HG03159 (cell line): ENCODE data around the gene FADS1.

Source experiments
- ATAC-seq: cut with Tn5 transposase; IDR thresholded peaks from one replicate; pipeline ENCODE4 v1.9.1; 2021; ENCODE audit warnings: mild to moderate bottlenecking, moderate library complexity; ENCODE audit not compliant: unreplicated experiment

The FADS1 gene

DNA sequence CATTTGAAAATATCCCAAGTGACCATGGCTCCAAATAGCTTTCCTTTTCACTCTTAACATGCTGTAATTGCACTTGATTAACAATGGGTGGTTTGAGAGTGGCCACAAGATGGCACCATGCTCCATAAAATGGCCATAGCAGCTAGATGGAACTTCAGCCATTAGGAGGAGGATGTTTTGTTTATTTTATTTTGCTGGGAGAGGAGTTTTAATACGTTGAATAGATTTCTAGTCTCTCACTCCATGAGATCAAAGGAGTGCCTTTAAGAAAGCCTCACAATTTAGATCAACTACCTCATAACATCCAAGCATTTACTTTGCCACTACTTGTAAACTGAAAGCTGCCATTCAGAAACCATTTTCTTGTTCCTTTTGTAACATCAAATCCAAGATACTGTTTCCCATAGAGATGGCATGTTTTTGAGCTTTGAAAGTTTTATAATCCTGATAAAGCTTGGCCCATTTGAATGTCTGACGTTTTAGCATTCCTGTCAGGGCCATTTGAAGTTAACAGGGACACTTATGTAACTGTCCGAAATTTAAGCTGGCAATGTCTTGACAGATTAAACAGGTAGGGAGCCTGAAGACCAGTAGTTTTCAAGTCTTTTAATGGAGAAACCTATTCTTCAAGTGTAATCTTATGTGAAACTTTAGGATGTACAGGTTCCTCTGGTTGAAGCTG is 19.4 kb downstream of the FADS1 start:
- ATAC-seq = no peak

DNA sequence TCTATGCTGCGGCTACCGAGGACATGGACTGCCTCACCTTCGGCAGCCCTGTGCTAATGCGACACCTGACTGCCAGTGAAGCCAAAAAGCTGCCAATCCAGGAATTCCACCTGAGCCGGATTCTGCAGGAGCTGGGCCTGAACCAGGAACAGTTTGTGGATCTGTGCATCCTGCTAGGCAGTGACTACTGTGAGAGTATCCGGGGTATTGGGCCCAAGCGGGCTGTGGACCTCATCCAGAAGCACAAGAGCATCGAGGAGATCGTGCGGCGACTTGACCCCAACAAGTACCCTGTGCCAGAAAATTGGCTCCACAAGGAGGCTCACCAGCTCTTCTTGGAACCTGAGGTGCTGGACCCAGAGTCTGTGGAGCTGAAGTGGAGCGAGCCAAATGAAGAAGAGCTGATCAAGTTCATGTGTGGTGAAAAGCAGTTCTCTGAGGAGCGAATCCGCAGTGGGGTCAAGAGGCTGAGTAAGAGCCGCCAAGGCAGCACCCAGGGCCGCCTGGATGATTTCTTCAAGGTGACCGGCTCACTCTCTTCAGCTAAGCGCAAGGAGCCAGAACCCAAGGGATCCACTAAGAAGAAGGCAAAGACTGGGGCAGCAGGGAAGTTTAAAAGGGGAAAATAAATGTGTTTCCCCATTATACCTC is 20.8 kb downstream of the FADS1 start:
- no peak for ATAC-seq

DNA sequence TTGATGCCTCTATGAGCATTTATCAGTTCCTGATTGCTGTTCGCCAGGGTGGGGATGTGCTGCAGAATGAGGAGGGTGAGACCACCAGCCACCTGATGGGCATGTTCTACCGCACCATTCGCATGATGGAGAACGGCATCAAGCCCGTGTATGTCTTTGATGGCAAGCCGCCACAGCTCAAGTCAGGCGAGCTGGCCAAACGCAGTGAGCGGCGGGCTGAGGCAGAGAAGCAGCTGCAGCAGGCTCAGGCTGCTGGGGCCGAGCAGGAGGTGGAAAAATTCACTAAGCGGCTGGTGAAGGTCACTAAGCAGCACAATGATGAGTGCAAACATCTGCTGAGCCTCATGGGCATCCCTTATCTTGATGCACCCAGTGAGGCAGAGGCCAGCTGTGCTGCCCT is 21.3 kb downstream of the FADS1 start:
- no peak for ATAC-seq

DNA sequence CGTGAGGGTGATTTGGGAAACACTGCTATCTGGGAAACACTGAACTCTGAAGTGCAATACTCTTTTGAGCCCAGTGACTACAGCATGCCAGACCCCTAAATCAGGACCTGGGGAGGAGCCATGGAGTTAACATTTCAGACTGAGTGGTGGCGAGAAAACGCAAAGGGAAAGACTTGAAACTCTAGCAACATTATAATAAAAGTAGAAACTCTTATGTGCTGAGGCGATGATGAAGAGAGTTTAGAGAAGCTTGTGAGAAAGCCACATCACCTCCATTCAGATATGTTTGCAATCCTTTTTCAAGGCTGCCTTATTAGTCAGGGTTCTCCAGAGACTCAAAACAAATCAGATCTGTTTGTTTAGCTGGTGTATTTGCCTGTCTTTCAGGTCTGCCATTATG is 22.2 kb downstream of the FADS1 start:
- ATAC-seq = no peak

DNA sequence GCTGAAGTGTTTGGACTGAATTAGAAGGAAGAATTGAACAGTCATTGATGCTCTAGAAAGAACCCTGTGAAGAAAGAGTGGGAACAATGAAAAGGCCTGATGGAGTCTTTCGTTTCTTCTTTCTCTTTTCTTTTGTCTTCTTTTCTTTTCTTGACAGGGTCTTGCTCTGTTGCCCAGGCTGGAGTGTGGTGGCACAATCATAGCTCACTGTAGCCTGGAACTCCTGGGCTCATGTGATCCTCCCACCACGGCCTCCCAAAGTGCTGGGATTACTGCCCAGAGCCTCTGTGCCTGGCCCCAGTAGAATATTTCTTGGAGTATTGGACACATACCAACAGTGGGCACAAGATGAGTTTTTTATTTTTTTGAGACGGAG is 23.0 kb downstream of the FADS1 start:
- ATAC-seq = no peak

DNA sequence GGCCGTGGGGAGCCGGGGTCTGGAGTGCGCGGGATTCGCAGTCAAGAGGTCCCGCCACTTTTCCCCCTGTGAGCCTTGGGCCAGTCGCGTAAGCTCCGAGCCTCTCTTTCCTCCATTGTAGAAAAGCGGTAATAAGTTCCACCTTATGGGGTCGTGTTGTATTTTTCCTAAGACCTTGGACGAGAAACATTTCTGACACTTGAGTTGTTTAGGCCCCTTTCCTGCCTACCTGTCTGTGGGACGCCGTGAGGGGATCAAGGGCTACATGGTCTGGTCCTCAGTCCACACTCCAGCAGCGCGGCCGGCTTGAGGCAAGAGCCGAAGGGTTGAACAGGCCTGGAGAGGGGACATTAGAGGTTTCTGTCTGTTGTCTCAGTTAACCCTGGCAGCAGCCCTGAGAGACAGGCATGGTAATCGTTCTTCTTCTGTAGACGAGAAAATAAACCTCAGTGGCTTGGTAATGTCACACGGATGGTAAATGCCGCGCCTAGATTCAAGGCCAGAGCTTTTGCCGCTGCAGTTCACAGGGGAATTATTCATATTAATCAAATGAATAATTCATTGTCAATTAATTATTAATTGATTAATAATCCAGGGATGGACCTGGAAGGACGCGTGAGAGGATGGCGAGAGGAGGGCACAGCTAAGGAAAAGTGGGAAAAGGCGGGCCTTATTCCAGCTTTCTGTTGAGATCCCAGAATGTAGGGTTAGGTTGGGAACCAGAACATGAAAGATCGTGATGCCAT is 23.5 kb downstream of the FADS1 start:
- peak; percentile 6 for ATAC-seq

DNA sequence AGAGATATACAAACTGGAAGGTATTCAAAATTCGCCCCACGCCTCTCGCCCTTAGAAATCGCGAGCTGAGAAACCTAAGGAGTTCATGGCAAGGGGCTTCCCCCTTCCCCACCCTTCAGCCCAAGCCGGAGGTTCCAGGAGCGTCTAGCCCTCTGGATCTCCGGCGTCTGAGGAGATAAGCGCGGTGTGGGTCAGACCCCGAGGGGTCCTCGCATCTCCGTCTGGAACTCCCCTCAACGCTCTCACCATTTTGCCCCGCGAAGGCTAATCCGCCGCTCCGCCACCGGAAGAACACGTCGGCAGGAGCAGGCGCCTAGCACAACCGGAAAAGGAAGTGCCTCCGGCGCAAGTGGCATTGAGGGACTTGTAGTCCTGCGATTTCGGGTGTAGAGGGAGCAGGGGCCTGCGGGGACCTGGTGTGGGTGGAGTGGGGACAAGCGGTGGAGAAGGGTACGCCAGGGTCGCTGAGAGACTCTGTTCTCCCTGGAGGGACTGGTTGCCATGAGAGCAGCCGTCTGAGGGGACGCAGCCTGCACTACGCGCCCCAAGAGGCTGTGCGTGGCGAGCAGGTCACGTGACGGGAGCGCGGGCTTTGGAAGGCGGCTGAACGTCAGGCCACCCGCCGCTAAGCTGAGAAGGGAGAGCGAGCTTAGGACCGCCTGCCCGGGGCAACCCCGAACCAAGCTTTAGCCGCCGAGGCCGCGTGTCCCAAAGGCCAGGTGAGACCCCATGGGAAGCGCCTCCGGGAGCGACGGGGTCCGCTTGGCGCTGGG is 24.3 kb downstream of the FADS1 start, which contains the start of the genes FEN1 and TMEM258:
FEN1 (plus strand) TSS at position 602 of the 773 bp plus-strand sequence. CDS start 2,451 bp downstream, outside the sequence.
TMEM258 (minus strand) TSS at position 290 of the 773 bp plus-strand sequence; CDS start at position 249, 41 bp downstream.
- ATAC-seq = peak; percentile 74

DNA sequence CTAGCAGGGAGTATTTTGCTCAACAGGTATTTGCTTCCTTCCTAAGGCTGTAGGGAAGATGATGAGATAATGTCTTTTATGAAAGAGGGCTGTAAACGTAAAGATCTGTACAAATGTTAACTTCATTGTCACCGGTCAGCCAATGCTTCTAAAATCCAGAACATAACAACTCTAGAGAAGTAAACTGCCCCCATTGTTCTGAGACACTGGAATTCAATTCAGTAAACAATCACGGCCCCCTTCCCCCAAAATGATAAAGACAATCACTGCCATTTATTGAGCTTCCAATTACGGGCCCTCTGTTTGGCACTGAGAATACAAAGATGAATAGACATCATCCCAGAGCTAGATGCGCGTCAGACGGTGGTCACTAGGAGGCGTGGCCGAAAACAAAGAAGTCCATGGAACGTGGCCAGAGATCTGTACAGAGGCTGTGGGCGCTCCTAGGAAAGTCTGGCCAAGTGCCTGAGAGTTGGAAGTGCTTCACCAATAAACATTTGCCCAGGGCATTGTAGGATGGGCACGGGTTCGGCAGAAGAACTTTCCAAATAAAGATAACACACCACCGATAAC is 25.0 kb downstream of the FADS1 start:
- peak; percentile 27 for ATAC-seq

DNA sequence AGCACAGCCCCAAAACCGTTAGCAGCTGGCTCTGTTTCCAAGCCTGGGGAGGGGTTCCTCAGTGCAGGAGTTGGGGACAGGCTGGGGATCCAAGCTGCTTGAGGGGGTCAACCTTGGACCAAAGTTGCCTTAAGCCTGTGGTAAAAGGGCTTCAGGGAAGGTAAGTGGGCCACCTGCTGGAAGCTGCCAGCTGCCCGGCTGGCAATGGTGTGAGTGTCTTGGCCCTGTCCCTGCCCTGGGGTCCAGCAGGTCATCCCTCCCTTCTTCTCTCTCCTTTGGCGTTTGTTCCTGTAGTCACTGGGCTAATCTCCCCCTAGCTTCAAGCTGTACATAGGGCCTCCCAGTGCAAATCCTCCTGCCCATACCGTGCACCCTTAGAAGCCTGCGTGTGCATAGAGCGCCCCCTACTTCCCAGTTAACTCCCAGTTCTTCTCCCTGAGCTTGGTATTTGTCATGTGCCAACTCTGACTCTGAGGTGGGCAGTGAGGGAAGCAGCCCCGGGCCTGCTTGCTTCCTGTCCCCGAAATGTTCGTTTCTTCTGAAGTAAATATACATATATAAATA is 28.8 kb downstream of the FADS1 start:
- ATAC-seq = no peak

DNA sequence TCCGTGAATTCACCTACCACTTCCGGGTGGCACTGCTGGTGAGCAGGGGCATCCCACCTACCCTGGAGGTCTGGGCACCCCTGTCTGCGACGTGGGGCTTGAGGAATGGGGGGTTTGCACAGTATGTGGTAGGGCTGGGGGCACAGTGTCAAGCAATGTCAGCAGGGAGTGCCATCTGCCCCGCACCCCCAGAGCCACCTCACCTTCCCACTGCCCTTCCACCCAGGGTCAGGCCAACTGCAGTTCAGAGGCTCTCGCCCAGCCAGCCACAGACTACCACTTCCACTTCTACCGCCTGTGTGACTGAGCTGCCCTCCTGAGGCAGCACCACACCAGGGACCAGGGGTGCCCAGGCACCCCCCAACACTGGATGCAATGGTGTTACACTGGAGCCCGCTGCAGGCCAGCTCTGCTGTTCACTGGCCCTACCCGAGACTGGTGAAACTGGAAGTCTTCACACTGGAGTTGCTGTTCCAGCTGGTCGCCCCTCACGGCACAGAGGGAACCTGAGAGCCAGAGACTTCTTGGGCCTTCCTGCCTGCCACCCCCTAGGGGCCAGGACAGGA is 30.9 kb downstream of the FADS1 start:
- ATAC-seq = no peak

DNA sequence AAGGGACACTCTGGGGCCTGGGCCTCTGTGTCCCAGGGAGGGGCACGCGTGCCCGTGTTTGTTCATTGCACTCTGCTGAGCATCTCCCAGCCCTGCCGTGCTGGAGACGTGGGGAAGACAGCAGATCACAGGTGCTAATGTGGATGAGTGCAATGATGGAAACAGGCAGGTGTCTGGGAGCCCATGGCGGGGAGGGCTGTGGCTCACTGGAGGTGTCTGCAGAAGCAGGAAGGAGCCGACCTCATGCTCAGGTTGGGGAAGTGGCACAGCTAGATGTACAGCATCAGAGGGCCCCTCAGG is 32.3 kb downstream of the FADS1 start:
- ATAC-seq = no peak

DNA sequence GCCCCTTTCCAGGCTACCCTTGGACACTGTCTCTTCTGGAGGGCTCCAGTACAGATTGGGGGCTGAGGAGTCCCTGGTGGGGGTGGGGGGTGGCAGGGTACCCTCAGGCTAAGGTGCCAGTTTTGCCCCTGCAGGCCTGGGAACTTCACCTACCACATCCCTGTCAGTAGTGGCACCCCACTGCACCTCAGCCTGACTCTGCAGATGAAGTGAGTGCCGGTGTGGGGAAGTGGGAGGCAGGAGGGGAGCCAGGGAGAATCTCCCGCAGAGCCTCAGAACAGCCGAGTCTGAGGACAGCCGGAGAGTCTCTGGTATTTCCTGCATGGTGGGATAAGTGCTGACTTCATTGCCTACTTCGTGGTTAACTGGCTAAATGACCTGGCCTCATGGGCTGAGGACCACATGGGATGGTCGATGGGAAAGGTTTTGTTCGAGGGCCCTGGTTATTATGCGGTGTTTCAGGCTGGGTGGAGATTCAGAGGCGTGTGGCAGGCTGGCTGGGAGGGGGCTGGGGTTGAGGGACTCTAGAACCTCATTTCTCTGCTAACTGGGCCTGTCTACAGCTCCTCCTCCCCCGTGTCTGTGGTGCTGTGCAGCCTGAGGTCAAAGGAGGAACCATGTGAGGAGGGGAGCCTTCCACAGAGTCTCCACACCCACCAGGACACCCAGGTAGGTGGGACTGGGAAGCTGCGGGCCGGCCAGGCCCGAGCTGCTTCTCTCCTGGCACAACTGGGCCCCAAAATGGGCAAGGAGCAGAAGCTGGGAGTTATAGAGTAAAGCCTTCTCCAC is 32.9 kb downstream of the FADS1 start:
- ATAC-seq = no peak

DNA sequence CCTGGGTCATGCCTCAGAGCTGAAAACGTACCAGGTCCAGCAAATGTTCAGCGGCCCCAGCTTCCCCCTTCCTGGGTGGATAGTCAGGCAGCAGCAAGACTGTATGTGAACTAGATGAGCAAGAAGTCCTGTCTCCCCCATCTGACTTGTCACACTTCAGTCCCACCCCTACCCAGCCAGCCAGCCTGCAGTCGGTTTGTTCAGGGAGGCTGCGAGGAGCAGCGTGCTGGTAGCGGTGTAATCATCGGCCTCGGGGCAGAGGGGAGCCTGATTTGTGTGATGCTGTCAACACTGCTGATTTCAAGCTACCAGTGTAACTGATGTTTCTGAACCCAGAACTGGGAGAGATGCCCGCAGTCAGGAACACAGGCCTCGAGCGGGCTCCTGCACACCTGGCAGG is 34.0 kb downstream of the FADS1 start:
- ATAC-seq = no peak

DNA sequence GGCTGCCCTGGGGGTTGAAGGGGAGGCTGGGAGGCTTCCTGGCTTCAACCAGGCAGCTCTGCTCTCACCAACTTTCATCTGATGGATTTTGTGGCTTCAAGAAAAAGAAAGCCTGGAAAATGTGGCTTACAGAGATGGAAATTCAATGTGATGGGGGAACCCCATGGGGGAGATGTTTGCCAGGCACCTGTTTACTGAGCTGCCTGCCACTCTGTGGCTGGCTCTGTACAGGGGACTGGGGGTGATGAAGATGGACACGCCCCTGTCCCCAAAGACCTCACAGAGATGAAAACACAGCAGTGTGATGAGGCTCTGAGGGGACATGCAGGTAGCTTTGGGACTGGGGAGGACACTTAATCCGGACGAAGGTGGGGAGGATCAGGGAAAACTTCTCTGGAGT is 34.5 kb downstream of the FADS1 start:
- no peak for ATAC-seq

DNA sequence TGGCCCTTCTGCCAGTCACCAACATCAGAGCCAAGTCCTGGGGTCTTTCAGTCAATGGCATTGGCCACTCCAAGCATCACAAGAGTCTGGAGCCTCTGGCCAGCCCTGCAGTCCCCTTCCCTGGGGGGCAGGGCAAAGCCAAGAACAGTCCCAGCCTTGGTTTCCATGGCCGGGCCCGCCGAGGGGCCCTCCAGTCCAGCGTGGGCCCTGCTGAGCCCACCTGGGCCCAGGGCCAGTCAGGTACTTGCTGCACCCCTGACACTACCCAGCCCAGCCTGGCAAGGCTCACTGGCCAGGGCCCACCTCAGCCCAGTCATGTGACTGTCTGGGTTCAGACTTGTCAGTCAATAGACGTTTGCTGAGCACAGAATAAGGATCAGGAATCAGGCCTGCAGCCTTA is 35.2 kb downstream of the FADS1 start:
- ATAC-seq = no peak

DNA sequence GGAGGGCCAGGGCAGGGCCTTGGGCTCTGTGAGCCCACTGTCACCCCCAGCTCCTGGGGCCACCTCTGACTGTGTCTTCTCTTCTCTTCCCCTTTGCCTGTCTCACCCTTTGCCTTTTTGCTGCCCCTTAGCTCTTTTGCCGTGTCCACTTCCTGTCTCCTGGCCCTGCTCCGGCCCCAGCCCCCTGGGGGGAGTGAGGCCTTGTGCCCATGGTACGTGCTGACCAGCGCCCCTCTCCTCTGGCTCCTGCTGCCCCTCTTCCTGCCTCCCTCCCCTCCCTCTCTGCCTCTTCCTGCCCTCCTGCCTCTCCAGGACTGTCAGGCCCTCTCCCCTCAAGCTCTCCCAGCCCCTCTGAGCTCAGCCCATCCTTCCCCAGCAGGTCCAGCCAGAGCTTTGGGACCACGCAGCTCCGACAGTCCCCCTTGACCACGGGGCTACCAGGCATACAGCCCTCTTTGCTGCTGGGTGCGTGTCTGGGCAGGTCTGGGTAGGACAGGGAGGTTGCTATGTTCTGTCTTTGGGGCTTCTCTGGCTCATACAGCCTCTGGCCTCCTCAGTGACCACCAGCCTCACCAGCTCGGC is 36.1 kb downstream of the FADS1 start:
- no peak for ATAC-seq

DNA sequence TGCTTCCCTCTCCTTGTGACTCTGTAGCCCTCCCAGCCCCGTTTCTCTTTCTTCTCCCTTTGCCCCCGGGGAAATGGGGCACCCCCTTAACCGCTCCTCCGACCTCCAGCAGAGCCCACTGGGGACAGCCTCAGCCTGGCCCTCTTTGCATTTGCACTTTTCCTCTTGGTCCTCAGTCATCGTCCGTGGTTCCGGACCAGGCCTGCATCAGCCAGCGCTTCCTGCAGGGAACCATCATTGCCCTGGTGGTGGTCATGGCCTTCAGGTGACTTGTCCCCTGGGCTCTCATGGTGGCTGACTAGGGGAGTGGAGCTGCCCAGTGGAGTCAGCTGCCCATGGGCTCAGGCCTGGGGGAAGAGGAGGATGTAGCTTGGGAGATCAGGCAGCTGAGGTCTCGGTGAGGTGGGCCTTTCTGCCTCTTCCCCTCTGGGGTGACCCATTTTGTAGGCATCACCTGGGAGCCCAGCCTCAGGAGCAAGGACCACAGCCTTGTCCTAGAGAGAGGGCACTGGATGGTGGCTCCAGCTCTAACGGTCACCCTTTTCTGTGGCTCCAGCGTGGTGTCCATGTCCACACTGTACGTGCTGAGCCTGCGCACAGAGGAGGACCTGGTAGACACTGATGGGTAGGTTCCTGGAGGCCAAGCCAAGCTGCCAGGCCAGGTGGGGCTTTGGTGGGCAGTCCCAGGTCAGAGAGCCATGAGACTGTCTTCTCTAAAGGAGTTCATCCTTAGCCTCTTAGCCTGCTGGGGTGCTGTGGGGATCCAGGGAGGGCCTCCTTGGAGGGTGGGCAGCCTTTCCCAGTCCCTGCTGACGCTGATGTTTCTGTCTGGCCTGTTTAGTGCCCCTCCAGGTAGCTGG is 36.9 kb downstream of the FADS1 start:
- no peak for ATAC-seq

DNA sequence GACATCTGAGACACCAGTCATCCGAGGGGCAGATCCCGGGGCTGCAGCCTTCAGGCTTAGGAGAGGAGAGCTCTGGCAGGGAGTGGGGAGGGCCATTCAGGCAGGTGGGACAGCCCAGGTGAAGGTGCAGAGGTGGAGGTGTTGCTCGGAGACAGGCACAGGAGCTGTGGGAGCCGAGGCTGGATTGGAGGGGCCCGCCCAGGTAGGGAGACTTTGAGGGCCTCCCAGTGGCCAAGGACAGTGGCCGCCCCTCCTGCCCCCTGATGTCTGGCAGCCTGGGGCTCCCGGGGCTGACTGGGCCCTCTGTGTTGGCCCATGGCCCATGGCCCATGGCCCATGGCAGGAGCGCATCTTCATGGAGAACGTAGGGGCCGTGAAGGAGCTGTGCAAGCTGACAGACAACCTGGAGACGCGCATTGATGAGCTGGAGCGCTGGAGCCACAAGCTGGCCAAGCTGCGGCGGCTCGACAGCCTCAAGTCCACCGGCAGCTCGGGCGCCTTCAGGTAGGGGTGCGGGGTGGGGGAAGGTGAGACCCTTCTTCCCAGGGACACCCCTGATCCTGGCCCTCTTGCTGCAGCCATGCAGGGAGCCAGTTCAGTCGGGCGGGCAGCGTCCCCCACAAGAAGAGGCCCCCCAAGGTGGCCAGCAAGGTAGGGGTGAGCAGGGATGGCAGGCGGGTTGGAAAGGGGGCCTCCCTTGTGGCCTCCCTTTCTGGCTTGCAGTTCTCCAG is 37.7 kb downstream of the FADS1 start:
- no peak for ATAC-seq
